Fibroblast of pulmonary artery (primary cell): Measurements from ENCODE around the gene PATJ.

ENCODE experiments used
- DNase-seq: peaks from one replicate; pipeline ENCODE4 v3.0.0-alpha.2; 2010; ENCODE audit warnings: low read depth
- H3K4me3 ChIP-seq: replicated peaks from 2 replicates; pipeline ENCODE4 v1.5.1; 2011; ENCODE audit warnings: low read depth, mild to moderate bottlenecking, control low read depth, low read length, moderate library complexity
- TF ChIP-seq, protein P1 (sequence below): IDR thresholded peaks from 2 replicates; pipeline ENCODE4 v1.5.1; 2011; ENCODE audit warnings: mild to moderate bottlenecking, control low read depth, low read length, inconsistent platforms; ENCODE audit errors: missing control alignments

The PATJ gene

DNA sequence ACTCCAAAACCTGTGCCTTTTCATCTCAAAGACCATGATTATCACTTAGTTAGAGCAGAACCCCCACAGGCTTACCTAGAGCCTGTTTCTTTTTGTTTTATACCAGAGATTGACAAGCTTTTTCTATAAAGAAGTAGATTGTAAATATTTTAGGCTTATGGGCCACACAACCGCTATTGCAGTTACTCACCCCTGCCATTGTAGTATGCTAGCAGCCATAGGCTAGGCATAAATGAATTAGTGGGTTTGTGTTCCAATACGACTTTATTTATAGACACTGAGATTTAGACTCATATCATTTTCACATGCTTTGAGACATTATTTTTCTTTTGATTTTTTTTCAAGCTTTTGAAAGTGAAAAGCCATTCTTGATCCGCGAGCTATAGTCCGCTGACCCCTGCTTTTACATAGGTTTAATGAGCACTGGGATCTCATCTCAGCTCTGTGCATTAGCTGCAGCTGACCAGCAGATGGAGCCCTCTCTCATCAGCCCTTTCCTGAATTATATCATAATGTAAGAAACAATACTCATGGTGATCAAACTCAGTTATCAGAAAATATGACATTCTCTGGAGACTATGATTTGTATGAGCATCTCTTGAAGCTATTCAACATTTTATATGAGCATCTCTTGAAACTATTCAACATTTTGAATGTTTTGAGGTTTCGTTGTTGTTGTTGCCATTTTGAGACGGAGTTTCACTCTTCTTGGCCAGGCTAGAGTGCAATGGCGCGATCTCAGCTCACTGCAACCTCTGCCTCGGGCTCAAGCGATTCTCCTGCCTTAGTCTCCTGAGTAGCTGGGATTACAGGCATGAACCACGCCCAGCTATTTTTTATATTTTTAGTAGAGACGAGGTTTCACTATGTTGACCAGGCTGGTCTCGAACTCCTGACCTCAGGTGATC, 340.4 kb downstream of the PATJ start:
- no peak overlapping the region for H3K4me3 ChIP-seq
- TF ChIP-seq, protein P1, sequence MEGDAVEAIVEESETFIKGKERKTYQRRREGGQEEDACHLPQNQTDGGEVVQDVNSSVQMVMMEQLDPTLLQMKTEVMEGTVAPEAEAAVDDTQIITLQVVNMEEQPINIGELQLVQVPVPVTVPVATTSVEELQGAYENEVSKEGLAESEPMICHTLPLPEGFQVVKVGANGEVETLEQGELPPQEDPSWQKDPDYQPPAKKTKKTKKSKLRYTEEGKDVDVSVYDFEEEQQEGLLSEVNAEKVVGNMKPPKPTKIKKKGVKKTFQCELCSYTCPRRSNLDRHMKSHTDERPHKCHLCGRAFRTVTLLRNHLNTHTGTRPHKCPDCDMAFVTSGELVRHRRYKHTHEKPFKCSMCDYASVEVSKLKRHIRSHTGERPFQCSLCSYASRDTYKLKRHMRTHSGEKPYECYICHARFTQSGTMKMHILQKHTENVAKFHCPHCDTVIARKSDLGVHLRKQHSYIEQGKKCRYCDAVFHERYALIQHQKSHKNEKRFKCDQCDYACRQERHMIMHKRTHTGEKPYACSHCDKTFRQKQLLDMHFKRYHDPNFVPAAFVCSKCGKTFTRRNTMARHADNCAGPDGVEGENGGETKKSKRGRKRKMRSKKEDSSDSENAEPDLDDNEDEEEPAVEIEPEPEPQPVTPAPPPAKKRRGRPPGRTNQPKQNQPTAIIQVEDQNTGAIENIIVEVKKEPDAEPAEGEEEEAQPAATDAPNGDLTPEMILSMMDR: peak; percentile 100
- peak; percentile 61 for DNase-seq

DNA sequence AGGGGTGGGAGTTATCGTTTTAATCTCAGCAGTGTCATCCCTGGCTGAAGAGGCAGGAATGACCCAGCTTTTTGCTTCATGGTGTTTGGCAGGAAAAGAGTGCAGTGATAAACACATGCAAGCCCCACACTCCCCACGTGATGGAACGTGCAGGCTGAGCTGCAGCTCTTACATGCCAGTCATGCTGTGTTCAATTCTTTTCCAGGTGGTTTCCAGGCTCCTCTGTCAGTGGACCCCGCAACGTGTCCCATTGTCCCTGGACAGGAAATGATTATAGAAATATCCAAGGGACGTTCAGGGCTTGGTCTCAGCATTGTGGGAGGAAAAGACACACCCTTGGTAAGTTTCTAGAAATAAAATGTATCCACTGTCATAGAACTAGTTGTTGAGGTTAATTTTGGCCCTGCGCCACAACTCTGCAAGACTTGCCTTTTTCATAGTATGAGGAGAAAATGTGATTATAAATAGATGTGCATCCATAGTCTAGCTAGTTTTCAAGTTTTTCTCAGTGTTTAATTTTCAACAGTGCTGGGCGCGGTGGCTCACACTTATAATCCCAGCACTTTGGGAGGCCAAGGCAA, 342.1 kb downstream of the PATJ start:
- peak; percentile 20 for DNase-seq
- TF ChIP-seq, protein P1: no peak

GRCh38 chr1:62088439-62088838, 346.2 kb downstream of the PATJ start:
- no peak overlapping the region for H3K4me3 ChIP-seq
- TF ChIP-seq, protein P1: no peak
- DNase-seq: no peak

More for the DNA sequence above, 342.1 kb downstream of the PATJ start:
- no peak overlapping the region for H3K4me3 ChIP-seq

DNA sequence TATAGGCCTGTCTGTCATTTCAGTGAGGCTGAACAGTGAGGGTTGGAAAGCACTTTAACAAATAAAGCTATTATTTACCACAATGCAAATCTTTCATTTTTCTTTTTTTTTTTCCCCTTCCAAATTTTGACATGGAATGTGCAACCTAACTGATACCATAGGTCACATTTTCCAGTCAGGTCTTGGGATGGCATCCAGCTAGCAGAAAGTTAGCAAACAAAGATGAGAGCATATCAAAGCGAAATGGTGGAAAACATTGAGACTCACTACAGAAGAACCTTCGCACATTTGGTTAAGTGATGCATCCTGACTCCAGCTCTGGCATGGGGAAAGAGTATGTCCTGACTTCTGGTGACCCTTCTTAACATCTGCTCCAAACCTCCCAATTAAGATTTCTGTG, 347.3 kb downstream of the PATJ start:
- DNase-seq: no peak
- TF ChIP-seq, protein P1: no peak
- no peak overlapping the region for H3K4me3 ChIP-seq

DNA sequence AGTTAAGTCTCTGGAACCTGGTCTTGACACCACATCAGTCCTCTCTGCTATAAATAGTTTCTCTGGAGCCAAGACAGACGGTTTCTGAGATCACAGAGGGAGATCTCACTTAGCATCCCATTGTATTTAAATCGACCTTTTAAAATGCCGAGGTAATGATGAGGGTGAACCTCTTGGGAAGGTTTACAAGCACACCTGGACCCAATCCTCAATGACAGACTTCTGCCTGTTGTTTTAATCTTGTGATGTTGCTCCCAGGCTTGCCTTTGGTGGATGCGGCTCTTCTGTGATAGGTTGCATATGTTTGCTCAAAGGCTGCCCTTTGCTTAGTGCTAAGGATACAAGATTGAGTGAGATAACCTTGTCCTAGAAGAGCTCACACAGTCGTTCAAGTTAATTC, 347.7 kb downstream of the PATJ start:
- TF ChIP-seq, protein P1: no peak
- H3K4me3 ChIP-seq: no peak overlapping the region
- DNase-seq: no peak

DNA sequence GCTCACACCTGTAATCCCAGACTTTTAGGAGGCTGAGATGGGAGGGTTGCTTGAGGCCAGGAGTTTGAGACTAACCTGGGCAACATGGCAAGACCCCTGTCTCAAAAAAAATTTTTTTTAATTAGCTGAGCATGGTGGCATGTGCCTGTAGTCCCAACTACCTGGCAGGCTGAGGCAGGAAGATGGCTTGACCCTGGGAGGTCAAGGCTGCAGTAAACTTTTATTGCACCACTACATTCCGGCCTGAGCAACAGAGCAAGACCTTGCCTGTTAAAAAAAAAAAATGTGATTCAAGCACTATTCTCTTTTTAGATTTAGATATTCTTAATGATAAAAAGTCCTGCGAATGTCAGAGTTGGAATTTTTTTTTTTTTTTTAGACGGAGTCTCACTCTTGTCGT, 349.8 kb downstream of the PATJ start:
- no peak for DNase-seq
- H3K4me3 ChIP-seq: no peak overlapping the region
- TF ChIP-seq, protein P1: no peak
